ENCODE results near the gene LOXHD1. TPM values are rescaled to one million over a fixed set of nuclear protein-coding genes. Genes with fewer than 3 reads are reported as not detected.

The LOXHD1 gene
- total and polyA plus RNA-seq, 9 donors, result 1.3 to 2.6 (median 2.0) TPM

DNA sequence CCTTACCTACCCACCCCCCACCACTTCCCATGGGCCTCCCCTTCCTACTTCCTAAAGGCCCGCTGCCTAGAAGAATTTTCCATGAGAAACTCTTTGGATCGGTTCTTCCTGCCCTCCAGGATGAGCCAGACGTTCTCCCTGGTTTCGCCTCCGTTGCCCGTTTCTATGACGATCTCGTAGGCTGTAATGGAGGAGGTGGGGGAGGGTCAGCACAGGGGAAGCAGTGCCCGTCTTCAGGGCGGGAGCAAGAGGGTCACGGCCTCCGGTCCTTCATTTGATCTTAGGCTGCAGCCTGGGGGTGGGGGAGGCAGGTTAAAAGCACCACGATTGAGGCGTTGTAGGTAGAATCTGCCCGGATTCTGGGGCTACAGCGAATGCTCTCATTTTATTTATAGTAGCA is 172.0 kb downstream of the LOXHD1 start:
- H3K36me3 ChIP-seq (ENCODE audit: control insufficient read depth, insufficient read depth, low read length), result no peaks in the 10 kb centered on the region
- no peak overlapping the region for H3K4me3 ChIP-seq (ENCODE audit: low read length)
- H3K27ac ChIP-seq (ENCODE audit: low read length), result no peak overlapping the region
- no peak for DNase-seq
- H3K9me3 ChIP-seq (replicated peaks; ENCODE audit: control insufficient read depth, low read depth, low read length), result peaks cover 6% of the 10 kb centered on the region
- peaks cover 23% of the 10 kb centered on the region for H3K4me1 ChIP-seq (ENCODE audit: control insufficient read depth, insufficient read depth, low read length)
- 9% methylated on average over 11 of the region's 16 CpGs for WGBS (ENCODE audit: insufficient coverage)
- peaks cover 33% of the 10 kb centered on the region for H3K27me3 ChIP-seq (ENCODE audit: control insufficient read depth, insufficient read depth, low read length)

DNA sequence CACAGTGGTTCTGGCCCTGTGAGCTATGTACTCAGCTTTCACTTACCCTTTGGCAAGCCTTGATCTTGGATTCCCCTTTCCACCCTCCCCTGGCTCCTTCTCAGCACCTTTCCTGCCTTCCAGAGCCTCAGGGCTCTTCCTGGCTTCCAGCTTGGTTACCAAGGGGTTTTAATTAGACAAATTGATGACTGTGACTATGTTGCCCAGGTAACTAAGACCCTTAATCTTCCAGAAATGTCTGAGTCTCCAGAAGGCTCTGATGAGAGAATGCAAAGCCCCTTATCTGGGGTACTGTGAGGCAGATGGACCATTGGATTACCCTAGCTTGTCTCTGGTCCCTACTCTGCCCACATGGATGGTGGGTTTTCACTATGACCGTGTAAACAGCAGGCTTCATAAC is 174.2 kb downstream of the LOXHD1 start:
- Histone ChIP-seq H3K4me3 (ENCODE audit: low read length) (no peak overlapping the region), H3K27ac (ENCODE audit: low read length) (no peak overlapping the region), H3K27me3 (ENCODE audit: control insufficient read depth, insufficient read depth, low read length) (peaks cover 34% of the 10 kb centered on the region), H3K9me3 (replicated peaks; ENCODE audit: control insufficient read depth, low read depth, low read length) (peaks cover 6% of the 10 kb centered on the region), H3K36me3 (ENCODE audit: control insufficient read depth, insufficient read depth, low read length) (no peaks in the 10 kb centered on the region), H3K4me1 (ENCODE audit: control insufficient read depth, insufficient read depth, low read length) (peaks cover 10% of the 10 kb centered on the region)
- DNase-seq, result no peak
- WGBS (ENCODE audit: insufficient coverage), result no CpG with 5 or more reads among the region's 1 CpG

DNA sequence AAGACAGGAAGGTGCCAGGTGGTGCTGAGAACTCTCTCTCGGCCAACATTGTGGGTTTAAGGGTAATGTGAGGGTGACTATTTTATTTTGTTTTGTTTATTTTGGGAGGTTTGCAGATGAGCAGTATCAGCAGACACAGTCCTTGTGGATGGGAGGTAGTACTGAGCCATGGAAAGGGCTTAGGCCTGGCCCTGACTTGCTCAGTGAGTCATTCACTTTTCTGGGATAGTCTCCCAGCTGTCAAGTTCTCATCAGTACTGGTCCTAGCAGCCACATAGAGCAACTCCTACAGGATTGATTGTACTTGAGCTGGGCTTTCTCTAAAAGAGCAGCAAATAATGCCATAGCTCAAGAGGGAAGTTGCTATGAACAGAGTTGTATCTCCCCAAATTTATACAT is 175.2 kb downstream of the LOXHD1 start:
- Histone ChIP-seq H3K9me3 (replicated peaks; ENCODE audit: control insufficient read depth, low read depth, low read length) (peaks cover 6% of the 10 kb centered on the region), H3K4me3 (ENCODE audit: low read length) (no peak overlapping the region), H3K27me3 (ENCODE audit: control insufficient read depth, insufficient read depth, low read length) (peaks cover 39% of the 10 kb centered on the region), H3K4me1 (ENCODE audit: control insufficient read depth, insufficient read depth, low read length) (peaks cover 7% of the 10 kb centered on the region), H3K36me3 (ENCODE audit: control insufficient read depth, insufficient read depth, low read length) (no peaks in the 10 kb centered on the region), H3K27ac (ENCODE audit: low read length) (no peak overlapping the region)
- no CpG with 5 or more reads among the region's 1 CpG for WGBS (ENCODE audit: insufficient coverage)
- DNase-seq, result no peak

DNA sequence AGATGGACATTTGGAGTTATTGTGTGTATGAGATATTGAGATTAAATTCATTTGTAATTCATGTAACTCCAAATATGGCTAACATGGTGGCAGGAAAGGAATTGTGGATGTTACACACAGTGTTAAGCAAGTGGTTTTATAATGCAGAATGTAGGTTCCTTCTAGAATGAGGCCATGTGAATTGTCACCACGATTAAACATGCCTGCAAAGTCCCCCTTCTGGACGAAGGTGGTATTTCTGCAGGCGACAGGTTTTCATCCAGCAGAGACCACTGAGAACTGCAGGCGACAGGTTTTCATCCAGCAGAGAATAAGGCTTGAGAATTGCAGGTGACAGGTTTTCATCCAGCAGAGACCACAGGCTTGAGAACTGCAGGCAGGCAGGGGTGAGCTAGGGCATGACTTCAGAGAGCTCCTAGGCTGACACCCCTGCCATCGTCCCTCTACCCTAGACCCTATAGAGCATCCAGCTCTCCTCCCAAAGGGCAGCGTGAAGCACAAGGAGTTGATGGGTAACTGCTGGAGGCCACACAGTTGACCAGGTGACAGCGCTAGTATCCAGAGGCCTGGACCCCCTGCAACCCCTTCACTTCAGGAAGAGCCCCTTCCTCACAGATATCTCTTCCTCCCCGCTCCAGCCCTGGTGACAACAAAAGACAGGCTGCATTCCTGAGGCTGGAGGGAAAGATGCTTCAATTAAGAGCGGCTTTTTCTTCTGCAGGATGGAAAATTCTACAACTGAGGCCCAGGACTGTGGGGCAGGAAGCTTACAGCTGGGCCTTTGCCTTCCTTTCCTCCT is 175.8 kb downstream of the LOXHD1 start:
- 53% methylated on average over 3 of the region's 9 CpGs for WGBS (ENCODE audit: insufficient coverage)
- DNase-seq, result peak; percentile 83

DNA sequence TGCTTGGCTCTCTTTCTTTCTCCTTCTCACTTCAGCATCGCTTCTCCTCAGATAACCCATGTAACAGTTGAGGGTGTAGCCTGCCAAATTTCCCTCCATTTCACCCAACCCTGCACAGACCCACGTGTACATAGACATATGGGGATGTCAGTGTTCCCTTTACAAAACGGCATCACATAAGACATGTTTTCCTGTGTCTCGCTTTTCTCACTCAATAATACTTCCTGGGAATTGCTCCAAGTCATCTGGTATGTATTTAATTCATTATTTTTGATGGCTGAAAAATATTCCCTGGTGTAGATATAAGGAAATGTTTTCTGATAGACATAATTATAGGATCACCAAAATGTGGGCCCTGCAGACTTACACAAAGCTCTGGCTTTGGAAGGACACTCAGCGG is 176.8 kb downstream of the LOXHD1 start:
- H3K27ac ChIP-seq (ENCODE audit: low read length), result no peak overlapping the region
- H3K4me1 ChIP-seq (ENCODE audit: control insufficient read depth, insufficient read depth, low read length), result peaks cover 7% of the 10 kb centered on the region
- no peak overlapping the region for H3K4me3 ChIP-seq (ENCODE audit: low read length)
- H3K36me3 ChIP-seq (ENCODE audit: control insufficient read depth, insufficient read depth, low read length), result no peaks in the 10 kb centered on the region
- peaks cover 6% of the 10 kb centered on the region for H3K9me3 ChIP-seq (replicated peaks; ENCODE audit: control insufficient read depth, low read depth, low read length)
- WGBS (ENCODE audit: insufficient coverage), result 0% methylated on average over 1 of the region's 5 CpGs
- H3K27me3 ChIP-seq (ENCODE audit: control insufficient read depth, insufficient read depth, low read length), result peaks cover 30% of the 10 kb centered on the region
- peak; percentile 95 for DNase-seq

More for the DNA sequence above, 175.8 kb downstream of the LOXHD1 start:
- Histone ChIP-seq H3K9me3 (replicated peaks; ENCODE audit: control insufficient read depth, low read depth, low read length) (peaks cover 6% of the 10 kb centered on the region), H3K4me1 (ENCODE audit: control insufficient read depth, insufficient read depth, low read length) (peaks cover 7% of the 10 kb centered on the region), H3K4me3 (ENCODE audit: low read length) (no peak overlapping the region), H3K27ac (ENCODE audit: low read length) (no peak overlapping the region), H3K27me3 (ENCODE audit: control insufficient read depth, insufficient read depth, low read length) (peaks cover 38% of the 10 kb centered on the region), H3K36me3 (ENCODE audit: control insufficient read depth, insufficient read depth, low read length) (no peaks in the 10 kb centered on the region)

DNA sequence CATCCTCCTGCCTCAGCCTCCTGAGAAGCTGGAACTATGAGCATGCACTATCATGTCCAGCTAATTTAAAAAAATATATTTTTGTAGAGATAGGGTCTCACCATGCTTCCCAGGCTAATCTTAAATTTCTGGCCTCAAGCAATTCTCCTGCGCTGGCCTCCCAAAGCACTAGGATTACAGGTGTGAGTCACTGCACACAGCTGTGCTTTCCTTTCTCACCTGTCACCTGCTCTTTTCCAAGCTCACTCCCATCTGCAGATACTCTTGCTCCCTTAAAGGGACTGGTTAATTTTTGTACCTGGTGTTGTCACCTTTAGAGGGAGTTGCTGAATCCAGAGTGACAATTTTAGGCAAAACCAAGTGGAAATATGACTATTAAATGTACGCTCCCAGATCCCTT is 178.2 kb downstream of the LOXHD1 start:
- Histone ChIP-seq H3K27me3 (ENCODE audit: control insufficient read depth, insufficient read depth, low read length) (peaks cover 20% of the 10 kb centered on the region), H3K36me3 (ENCODE audit: control insufficient read depth, insufficient read depth, low read length) (no peaks in the 10 kb centered on the region), H3K4me3 (ENCODE audit: low read length) (no peak overlapping the region), H3K27ac (ENCODE audit: low read length) (no peak overlapping the region), H3K4me1 (ENCODE audit: control insufficient read depth, insufficient read depth, low read length) (peaks cover 5% of the 10 kb centered on the region), H3K9me3 (replicated peaks; ENCODE audit: control insufficient read depth, low read depth, low read length) (peaks cover 6% of the 10 kb centered on the region)
- DNase-seq, result no peak
- WGBS (ENCODE audit: insufficient coverage), result 72% methylated on average over 2 of the region's 2 CpGs

DNA sequence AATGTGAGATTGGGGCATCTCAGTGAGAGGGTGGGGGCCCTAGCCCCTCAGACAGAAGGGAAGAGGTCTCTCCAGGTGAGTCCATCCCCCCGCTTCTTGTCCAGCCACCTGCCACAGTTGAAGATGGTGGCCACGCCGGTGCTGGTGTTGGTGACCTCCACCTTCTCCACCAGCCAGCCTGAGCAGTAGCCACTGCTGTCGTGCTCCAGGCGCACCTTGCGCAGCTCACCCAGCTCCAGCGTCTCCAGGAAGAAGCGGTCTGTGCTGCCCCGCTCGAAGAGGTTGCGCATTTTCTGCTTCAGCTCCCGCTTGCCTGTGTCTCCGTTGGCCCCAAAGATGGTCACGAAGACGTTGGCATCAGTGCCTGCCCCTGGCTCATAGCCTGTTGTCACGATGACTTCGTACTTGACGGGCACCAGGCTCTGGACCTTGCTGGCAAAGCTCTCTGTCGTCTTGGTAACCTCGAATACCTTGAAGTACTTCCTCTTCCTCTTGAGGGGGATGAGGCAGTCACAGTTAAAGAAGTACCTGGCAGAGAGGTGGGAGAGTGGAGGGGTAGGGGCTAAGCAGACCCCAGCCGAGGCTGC is 179.5 kb downstream of the LOXHD1 start:
- no peak overlapping the region for H3K4me3 ChIP-seq (ENCODE audit: low read length)
- DNase-seq, result no peak
- H3K27me3 ChIP-seq (ENCODE audit: control insufficient read depth, insufficient read depth, low read length), result peaks cover 13% of the 10 kb centered on the region
- 90% methylated on average over 18 of the region's 21 CpGs for WGBS (ENCODE audit: insufficient coverage)
- no peaks in the 10 kb centered on the region for H3K36me3 ChIP-seq (ENCODE audit: control insufficient read depth, insufficient read depth, low read length)
- no peak overlapping the region for H3K27ac ChIP-seq (ENCODE audit: low read length)
- peaks cover 5% of the 10 kb centered on the region for H3K9me3 ChIP-seq (replicated peaks; ENCODE audit: control insufficient read depth, low read depth, low read length)
- peaks cover 5% of the 10 kb centered on the region for H3K4me1 ChIP-seq (ENCODE audit: control insufficient read depth, insufficient read depth, low read length)

DNA sequence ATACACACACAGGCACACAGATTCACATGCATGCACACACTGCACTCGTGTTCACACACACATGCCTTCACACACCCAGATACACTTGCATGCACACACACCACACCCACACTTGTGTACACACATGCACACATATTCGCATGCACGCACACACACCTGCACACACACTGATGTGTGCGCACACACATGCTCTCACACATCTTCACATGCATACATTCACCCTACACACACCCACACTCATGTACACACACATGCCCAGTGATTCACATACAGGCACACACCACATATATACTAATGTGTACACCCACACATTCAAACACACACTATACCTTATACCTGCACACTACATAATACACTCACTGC is 181.6 kb downstream of the LOXHD1 start:
- no peak overlapping the region for H3K27ac ChIP-seq (ENCODE audit: low read length)

DNA sequence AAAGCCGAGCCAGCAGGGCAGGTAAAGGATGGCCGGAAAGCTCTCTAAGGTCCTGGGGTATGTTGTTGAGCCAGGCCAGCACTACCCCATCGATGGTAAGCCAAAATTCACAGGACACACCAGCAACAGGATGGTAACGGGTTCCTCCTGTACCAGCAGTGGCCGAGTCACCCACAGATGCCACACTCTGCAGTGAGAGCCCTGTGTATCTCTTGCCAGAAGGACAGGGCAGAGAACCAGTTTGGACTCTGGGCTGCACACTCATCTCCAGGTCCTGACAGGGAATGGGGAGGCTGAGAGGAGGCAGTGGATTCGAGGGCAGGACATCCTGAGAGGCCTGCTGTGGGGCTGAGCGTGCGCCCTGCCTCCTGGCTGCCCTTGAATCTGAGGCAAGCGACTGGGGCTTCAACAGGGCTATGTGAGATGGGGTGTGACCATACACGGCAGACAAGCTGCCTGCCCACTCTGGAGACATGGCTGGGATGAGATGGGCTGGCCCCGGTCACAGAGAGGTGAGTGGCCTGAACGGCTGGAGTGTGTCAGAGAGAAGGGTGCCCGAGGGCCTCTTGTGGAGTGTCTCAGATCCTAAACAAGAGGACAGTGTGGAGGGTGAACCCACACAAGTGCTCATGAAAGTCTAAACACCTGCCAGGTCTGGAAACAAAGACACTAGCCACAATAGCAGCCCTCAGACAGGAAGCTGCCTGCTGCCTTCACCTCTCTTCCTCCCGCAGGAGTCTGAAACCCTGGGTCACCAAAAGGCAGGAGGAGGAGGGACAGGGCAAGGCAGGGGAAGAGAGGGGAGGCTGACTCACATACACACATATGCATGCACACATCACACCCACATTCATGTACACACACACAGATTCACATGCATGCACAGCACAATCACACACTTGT is 182.3 kb downstream of the LOXHD1 start:
- Histone ChIP-seq H3K27ac (ENCODE audit: low read length) (no peak overlapping the region), H3K4me1 (ENCODE audit: control insufficient read depth, insufficient read depth, low read length) (peaks cover 2% of the 10 kb centered on the region), H3K9me3 (replicated peaks; ENCODE audit: control insufficient read depth, low read depth, low read length) (no peaks in the 10 kb centered on the region), H3K4me3 (ENCODE audit: low read length) (no peak overlapping the region), H3K27me3 (ENCODE audit: control insufficient read depth, insufficient read depth, low read length) (peaks cover 13% of the 10 kb centered on the region), H3K36me3 (ENCODE audit: control insufficient read depth, insufficient read depth, low read length) (no peaks in the 10 kb centered on the region)
- DNase-seq, result no peak
- 71% methylated on average over 12 of the region's 14 CpGs for WGBS (ENCODE audit: insufficient coverage)

More for the DNA sequence above, 181.6 kb downstream of the LOXHD1 start:
- Histone ChIP-seq H3K4me1 (ENCODE audit: control insufficient read depth, insufficient read depth, low read length) (peaks cover 5% of the 10 kb centered on the region), H3K4me3 (ENCODE audit: low read length) (no peak overlapping the region), H3K9me3 (replicated peaks; ENCODE audit: control insufficient read depth, low read depth, low read length) (no peaks in the 10 kb centered on the region), H3K36me3 (ENCODE audit: control insufficient read depth, insufficient read depth, low read length) (no peaks in the 10 kb centered on the region), H3K27me3 (ENCODE audit: control insufficient read depth, insufficient read depth, low read length) (peaks cover 13% of the 10 kb centered on the region)
- WGBS (ENCODE audit: insufficient coverage), result 96% methylated on average over 4 of the region's 4 CpGs
- DNase-seq, result no peak

Measured in muscle of leg (tissue), 11 donors.